ENCODE measurements around the gene SBK1.

- no peak for TF ChIP-seq CTCF (IDR thresholded peaks at IDR 0.05)
- TF ChIP-seq POLR2A (IDR thresholded peaks at IDR 0.05), result no peak
Measured at GRCh38 chr16:28259091-28259780, 33.1 kb upstream of the SBK1 start.
